Fibroblast of peridontal ligament (primary cell): ENCODE data around the gene CYB5D1.

Source experiments
- DNase-seq: peaks from one replicate; pipeline ENCODE4 v3.0.0-alpha.2; 2010; ENCODE audit errors: extremely low read depth

CYB5D1 gene

DNA sequence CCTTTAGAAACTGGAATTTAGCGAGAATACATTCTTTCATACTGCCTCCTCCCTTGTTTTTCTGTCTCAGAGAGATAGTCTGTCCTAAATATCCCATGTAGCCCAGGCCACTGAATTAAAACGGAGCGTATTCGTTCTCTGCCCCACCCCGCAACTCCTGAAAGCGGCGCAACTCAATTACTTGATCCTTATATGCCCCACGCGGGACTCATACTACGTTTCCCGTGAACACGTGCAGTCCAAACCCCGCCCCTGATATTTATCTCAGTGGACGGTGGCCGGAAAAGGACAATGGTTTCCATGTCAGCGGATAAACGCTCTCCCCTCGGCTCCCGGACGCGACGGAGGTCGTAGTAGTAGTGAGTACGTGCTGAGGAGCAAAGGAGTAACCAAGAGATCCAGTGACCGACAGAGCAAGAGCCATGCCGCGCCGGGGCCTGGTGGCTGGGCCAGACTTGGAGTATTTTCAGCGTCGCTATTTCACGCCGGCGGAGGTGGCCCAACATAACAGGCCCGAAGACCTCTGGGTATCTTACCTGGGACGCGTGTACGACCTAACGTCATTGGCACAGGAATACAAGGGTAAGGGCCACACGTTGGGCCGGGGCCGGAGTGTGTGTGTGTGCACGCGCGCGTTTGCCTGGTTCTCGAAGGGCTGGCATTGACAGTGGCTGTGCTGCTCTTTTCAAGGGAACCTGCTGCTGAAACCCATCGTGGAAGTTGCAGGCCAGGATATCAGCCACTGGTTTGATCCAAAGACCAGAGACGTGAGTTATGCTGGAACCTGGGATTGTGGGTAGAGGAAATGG lies at the start of gene CYB5D1:
CYB5D1 (plus strand) TSS at position 291 of the 809 bp plus-strand sequence; CDS start at position 423, 132 bp downstream.
- DNase-seq = peak; percentile 95

GRCh38 chr17:7809086-7809790 lies 48.6 kb upstream of the CYB5D1 start:
- no peak for DNase-seq

- peak; percentile 9 for DNase-seq
Measured at GRCh38 chr17:7809791-7810343, 47.9 kb upstream of the CYB5D1 start.

GRCh38 chr17:7811251-7811650 lies 46.6 kb upstream of the CYB5D1 start:
- no peak for DNase-seq

GRCh38 chr17:7814969-7815368 lies 42.8 kb upstream of the CYB5D1 start:
- no peak for DNase-seq

DNA sequence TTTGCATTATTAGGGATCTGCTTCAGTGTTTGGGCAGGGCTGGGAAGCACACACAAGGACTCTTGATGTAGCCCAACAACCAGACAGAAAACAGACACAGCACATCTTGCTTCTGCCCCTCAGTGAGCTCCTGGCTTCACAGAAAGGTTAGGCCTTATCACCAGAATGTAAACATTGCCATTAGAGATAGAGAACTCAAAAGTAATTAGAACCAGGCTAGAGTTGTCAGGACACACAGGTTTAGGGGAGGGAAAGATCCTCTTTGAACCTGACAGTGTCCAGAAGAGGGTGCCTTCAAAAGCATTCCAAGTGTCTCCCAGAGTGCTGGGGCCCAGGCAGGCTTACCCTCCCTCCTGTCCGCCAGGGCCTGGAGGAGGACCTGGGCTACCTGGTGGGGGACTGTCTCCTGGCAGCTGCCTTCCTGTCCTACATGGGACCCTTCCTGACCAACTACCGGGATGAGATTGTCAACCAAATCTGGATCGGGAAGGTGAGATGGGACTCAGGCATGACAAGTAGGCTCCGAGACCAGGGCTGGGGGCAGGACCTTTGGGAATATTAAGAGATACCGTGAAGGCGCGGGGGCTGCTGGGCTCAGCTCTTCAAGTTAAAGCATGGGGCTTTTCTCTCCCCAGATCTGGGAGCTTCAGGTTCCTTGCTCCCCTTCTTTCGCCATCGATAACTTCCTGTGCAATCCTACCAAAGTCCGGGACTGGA lies 40.7 kb upstream of the CYB5D1 start:
- no peak for DNase-seq

DNA sequence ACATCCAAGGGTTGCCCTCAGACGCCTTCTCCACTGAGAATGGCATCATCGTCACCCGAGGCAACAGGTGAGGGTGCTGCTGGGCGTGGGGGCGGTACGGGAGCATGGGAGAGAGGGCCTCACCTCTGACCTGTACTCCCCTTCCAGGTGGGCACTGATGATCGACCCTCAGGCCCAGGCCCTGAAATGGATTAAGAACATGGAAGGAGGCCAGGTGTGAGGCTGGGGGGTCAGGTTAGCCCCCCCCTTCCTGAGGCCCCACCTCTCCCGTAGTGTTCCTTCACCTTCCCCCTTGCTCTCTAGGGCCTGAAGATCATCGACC lies 40.2 kb upstream of the CYB5D1 start:
- no peak for DNase-seq

DNA sequence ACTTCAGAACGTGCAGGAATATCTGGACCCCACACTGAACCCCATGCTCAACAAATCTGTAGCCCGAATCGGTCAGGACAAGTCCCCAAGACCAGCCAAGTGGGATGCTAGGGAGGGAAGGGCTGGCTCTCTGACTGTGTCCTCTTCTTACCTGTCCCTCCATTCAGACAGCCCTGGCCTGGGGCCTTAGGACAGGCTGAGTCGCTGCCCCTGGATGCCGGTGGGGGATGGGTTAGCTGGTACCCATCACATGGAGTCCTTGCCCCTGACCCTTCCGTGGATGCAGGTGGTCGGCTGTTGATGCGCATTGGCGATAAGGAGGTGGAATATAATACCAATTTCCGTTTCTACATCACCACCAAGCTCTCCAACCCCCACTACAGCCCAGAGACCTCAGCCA lies 39.8 kb upstream of the CYB5D1 start:
- DNase-seq = no peak

DNA sequence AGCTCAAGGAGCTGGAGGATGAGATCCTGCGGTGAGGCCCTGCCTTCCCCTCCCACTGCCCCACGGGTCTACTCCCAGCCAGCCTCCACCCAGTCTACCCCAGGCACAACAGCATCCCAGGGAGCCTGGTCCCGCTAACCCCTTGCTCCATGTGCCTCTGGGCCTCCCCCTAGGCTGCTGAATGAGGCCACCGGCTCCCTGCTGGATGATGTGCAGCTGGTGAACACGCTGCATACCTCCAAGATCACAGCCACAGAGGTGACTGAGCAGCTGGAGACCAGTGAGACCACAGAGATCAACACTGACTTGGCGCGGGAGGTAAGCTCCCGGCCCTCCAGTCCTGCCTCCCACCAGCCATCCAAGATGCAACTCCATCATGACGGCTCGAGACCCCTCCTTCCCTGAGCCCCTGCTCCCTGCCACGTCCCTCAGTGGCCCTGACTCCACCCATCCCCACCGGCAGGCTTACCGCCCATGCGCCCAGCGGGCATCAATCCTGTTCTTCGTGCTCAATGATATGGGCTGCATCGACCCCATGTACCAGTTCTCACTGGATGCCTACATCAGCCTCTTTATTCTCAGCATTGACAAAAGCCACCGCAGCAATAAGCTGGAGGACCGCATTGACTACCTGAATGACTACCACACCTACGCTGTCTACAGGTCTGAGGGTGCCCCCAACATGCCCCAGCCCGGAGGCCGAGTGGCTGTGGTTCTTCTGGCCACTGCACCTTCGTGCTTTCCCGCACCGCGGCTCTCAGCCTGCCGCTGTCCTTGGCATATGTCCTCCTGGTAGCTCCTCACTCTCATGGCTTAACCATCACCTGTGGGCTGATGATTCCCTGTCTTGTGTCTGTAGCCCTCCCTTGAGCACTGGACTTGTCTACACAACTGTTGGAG lies 38.8 kb upstream of the CYB5D1 start:
- no peak for DNase-seq

- no peak for DNase-seq
Measured at GRCh38 chr17:7820231-7820630, 37.6 kb upstream of the CYB5D1 start.

DNA sequence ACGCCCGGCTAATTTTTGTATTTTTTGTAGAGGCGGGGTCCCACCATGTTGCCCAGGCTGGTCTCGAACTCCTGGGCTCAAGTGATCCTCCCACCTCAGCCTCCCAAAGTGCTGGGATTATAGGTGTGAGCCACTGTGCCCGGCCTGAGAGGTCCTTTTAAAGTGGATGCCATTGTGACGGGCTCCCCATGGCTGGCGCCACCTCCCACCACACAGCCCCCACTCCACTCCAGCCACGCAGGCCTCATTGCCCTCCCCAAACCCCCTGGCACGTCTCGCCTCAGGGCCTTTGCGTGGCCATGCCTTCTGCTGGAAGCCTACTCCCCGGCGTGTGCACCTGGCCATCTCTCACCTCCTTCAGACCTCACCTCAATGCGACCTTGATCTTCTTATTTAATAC lies 35.7 kb upstream of the CYB5D1 start:
- no peak for DNase-seq

DNA sequence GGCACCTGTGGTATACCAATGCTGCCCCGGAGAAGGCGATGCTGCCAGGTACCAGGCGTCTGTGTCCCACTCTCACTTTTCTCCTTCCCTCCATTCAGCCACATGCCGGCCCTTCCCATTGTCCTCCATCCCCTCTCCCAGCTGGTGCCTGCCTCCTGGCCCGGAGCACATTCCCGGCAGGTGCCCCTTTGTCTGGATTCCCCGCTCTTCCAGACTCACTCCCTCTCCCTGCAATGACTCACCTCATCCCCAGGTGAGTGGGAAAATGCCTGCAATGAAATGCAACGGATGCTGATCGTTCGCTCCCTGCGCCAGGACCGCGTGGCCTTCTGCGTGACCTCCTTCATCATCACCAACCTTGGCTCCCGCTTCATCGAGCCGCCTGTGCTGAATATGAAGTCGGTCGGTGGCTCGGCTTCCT lies 34.2 kb upstream of the CYB5D1 start:
- DNase-seq = no peak

- DNase-seq = no peak
Measured at GRCh38 chr17:7824021-7824924, 33.5 kb upstream of the CYB5D1 start.

- DNase-seq = peak; percentile 24
Measured at GRCh38 chr17:7825206-7825990, 32.4 kb upstream of the CYB5D1 start.

- DNase-seq = no peak
Measured at GRCh38 chr17:7830616-7831015, 27.2 kb upstream of the CYB5D1 start.

DNA sequence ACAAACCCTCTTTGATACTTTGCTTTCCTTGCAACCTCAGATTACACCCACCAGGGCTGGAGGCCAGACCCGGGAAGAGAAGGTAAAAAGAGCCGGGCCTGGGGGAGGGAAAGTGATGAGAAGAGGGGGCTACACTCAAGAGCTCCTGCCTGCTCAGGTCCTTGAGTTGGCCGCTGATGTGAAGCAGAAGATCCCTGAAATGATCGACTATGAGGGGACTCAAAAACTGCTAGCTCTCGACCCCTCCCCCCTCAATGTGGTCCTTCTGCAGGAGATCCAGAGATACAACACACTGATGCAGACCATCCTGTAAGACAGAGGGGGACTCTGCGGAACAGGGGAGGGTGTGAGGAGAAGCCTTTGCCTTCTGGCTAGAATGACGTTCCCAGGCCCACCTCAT lies 26.6 kb upstream of the CYB5D1 start:
- no peak for DNase-seq

DNA sequence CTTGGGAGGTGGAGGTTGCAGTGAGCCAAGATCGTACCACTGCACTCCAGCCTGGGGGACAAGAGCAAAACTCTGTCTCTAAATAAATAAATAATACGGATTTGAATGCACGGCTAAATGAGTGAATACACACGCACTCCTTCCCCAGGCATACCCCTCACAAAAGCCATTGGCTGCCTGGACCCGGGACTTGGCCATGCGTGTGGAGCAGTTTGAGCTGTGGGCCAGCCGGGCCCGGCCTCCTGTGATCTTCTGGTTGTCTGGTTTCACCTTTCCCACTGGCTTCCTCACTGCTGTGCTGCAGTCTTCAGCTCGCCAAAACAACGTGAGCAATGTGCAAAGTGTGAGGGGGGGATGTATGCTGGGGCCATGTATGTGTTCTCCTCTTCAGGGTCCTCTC lies 25.4 kb upstream of the CYB5D1 start:
- DNase-seq = no peak

DNA sequence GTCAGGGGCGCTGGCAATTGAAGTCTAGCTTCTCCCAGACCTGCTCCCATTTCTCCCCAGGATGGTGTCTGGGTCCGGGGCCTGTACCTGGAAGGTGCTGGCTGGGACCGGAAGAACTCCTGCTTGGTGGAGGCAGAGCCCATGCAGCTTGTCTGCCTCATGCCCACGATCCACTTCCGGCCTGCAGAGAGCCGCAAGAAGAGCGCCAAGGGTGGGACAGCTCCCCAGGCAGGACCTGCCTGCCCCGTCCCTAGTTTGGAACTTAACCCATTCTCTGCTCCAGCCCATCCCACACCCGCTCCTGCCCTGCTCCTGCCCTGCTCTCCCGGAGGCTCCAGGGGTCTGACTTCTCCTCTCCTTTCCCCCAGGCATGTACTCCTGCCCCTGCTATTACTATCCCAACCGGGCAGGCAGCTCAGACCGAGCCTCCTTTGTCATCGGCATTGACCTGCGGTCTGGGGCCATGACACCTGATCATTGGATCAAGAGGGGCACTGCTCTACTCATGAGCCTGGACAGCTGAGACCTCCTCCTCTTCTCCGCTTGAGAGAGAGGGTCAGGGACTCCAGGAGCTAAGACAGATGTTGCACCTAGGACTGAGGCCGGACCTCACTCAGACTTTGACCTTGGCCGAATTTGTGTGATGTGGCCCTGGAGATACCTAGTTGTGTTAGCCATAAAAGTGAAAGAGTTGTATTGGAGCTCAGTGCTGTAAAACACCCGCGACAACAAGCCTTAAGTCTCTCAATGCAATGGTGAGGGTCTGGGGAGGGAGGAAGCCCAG lies 24.6 kb upstream of the CYB5D1 start:
- DNase-seq = no peak
